Gastroesophageal sphincter (tissue), 3 donors: Measurements from ENCODE around the gene NRG2.

Source experiments
- CTCF ChIP-seq, 4 experiments: fragments of 200-600 bp in 2 of 4; fragments of 450-650 bp in 2 of 4; sonication (generic) in 1 of 4; IDR thresholded peaks; one replicate each; pipeline ENCODE4 v1.5.1; 2017 to 2019; ENCODE audit warnings: antibody characterized with exemption in 4 of 4, mild to moderate bottlenecking in 2 of 4, moderate library complexity in 2 of 4
- POLR2A ChIP-seq, 2 donors: fragments of 450-650 bp; IDR thresholded peaks; one replicate each; pipeline ENCODE4 v1.6.1; 2017; ENCODE audit warnings: antibody characterized with exemption in 2 of 2, mild to moderate bottlenecking in 2 of 2, moderate library complexity in 1 of 2
- POLR2AphosphoS5 ChIP-seq: sonication (generic); formaldehyde crosslinking; IDR thresholded peaks from one replicate; pipeline ENCODE4 v1.6.1; 2017; ENCODE audit warnings: antibody characterized with exemption

- no peak for TF ChIP-seq CTCF (IDR thresholded peaks at IDR 0.05)
- no peak for TF ChIP-seq POLR2A (IDR thresholded peaks at IDR 0.05)
- no peak for TF ChIP-seq POLR2AphosphoS5
These were observed 11.1 kb upstream of the NRG2 start for GRCh38 chr5:140054086-140054689.
